NCI-H1417 (cell line): ENCODE results near the gene KCNK15.
"Not testable (repeated sequence)": the region's sequence is repeated elsewhere in the genome, so short reads cannot be mapped to it uniquely, and the experiment has no call there.

ENCODE experiments used
- DNase-seq, 3 experiments: peaks; one replicate each; lab custom pipeline; 2025; lab: John Stamatoyannopoulos, UW

The KCNK15 gene

GRCh38 chr20:44745598-44746366 is at the start of gene KCNK15:
Gene KCNK15, plus strand, starts transcription at chr20:44745865. Its CDS starts 46 bp downstream, at chr20:44745911.
- DNase-seq: peak in 2 of 3 experiments; percentile 55 to 57

GRCh38 chr20:44696315-44696714 is 49.4 kb upstream of the KCNK15 start:
- DNase-seq: no peak

GRCh38 chr20:44697041-44697440 is 48.6 kb upstream of the KCNK15 start:
- DNase-seq: not testable (repeated sequence)

- no peak for DNase-seq
Observed at GRCh38 chr20:44698351-44698750, 47.3 kb upstream of the KCNK15 start.

- DNase-seq: peak in 2 of 3 experiments; percentile 25 to 64
Observed at GRCh38 chr20:44700306-44700705, 45.4 kb upstream of the KCNK15 start.

- peak in 1 of 3 experiments; percentile 20 for DNase-seq
Observed at GRCh38 chr20:44701118-44701857, 44.4 kb upstream of the KCNK15 start.

- peak in 1 of 3 experiments; percentile 17 for DNase-seq
Observed at GRCh38 chr20:44701858-44702256, 43.8 kb upstream of the KCNK15 start.

GRCh38 chr20:44702776-44703175 is 42.9 kb upstream of the KCNK15 start:
- peak in 1 of 3 experiments; percentile 23 for DNase-seq

- DNase-seq: no peak
Observed at GRCh38 chr20:44703183-44703925, 42.3 kb upstream of the KCNK15 start.

- DNase-seq: no peak
Observed at GRCh38 chr20:44703956-44704488, 41.6 kb upstream of the KCNK15 start.

- DNase-seq: no peak
Observed at GRCh38 chr20:44704551-44704971, 41.1 kb upstream of the KCNK15 start.

- no peak for DNase-seq
Observed at GRCh38 chr20:44705364-44706094, 40.1 kb upstream of the KCNK15 start.

- no peak for DNase-seq
Observed at GRCh38 chr20:44706301-44707017, 39.2 kb upstream of the KCNK15 start.

- DNase-seq: no peak
Observed at GRCh38 chr20:44707018-44707579, 38.6 kb upstream of the KCNK15 start.

- no peak for DNase-seq
Observed at GRCh38 chr20:44709380-44709779, 36.3 kb upstream of the KCNK15 start.

GRCh38 chr20:44709797-44710196 is 35.9 kb upstream of the KCNK15 start:
- DNase-seq: no peak

GRCh38 chr20:44711237-44711636 is 34.4 kb upstream of the KCNK15 start:
- no peak for DNase-seq

- DNase-seq: no peak
Observed at GRCh38 chr20:44714102-44714700, 31.5 kb upstream of the KCNK15 start.

GRCh38 chr20:44714701-44715498 is 30.8 kb upstream of the KCNK15 start, which contains the start of gene CCN5:
Gene CCN5, plus strand, starts transcription at chr20:44715369. Its CDS starts 22 bp downstream, at chr20:44715391.
- no peak for DNase-seq
